ENCODE data around the gene FRRS1. TPM values are rescaled to one million over a fixed set of nuclear protein-coding genes. Genes with fewer than 3 reads are reported as not detected.

Gene FRRS1
- total RNA-seq, 4 donors from 2014 or later: 1.4 to 4.5 (median 2.3) TPM

- Histone ChIP-seq H3K27me3 (no peaks in the 10 kb centered on the region), H3K27ac (no peak overlapping the region), H3K36me3 (peaks cover 0 to 16% of the 10 kb centered on the region in 2 donors), H3K9me3 (no peaks in the 10 kb centered on the region), H3K4me3 (no peak overlapping the region), H3K4me1 (peaks cover 0 to 3% of the 10 kb centered on the region in 2 donors)
- ATAC-seq (peak; percentile 81), DNase-seq (peak; percentile 38 to 61)
- in situ Hi-C loops (cut with MboI; ENCODE audit: low sequenced_read_pairs in 4 of 4): loop anchor here in 3 of 4 donors (5.0 to 25.0 kb wide), 4 partner anchors 245 to 533 kb away; no protein-coding TSS in a partner anchor
- intact Hi-C loops (cut with DNase I; ENCODE audit: low total_unique reads): loop anchor here (1.0 to 10.0 kb wide), 3 partner anchors 183 to 527 kb away; no protein-coding TSS in a partner anchor
- TF ChIP-seq POLR2A (IDR thresholded peaks at IDR 0.05) (no peak), CTCF (IDR thresholded peaks at IDR 0.05 in 4 of 5, conservative IDR thresholded peaks at IDR 0.05 in 1 of 5) (peak; percentile 81 to 95 (median 87))
These were observed 58.8 kb downstream of the FRRS1 start for GRCh38 chr1:99707535-99708142.

GRCh38 chr1:99705385-99705784 lies 61.0 kb downstream of the FRRS1 start:
- no peak for ATAC-seq
- Histone ChIP-seq H3K27ac (no peak overlapping the region), H3K36me3 (peaks cover 0 to 5% of the 10 kb centered on the region in 2 donors), H3K27me3 (no peaks in the 10 kb centered on the region), H3K9me3 (no peaks in the 10 kb centered on the region), H3K4me1 (peaks cover 0 to 3% of the 10 kb centered on the region in 2 donors), H3K4me3 (no peak overlapping the region)
- no peak for TF ChIP-seq POLR2A (IDR thresholded peaks at IDR 0.05)
- TF ChIP-seq CTCF (IDR thresholded peaks at IDR 0.05 in 4 of 5, conservative IDR thresholded peaks at IDR 0.05 in 1 of 5): no peak
- intact Hi-C loops (cut with DNase I; ENCODE audit: low total_unique reads): loop anchor here (5.0 to 10.0 kb wide), 2 partner anchors 181 to 223 kb away; no protein-coding TSS in a partner anchor
- no peak for DNase-seq
- in situ Hi-C loops (cut with MboI; ENCODE audit: low sequenced_read_pairs in 4 of 4): loop anchor here in 3 of 4 donors (5.0 to 25.0 kb wide), 4 partner anchors 243 to 531 kb away; no protein-coding TSS in a partner anchor

GRCh38 chr1:99704356-99704816 lies 62.0 kb downstream of the FRRS1 start:
- in situ Hi-C loops (cut with MboI; ENCODE audit: low sequenced_read_pairs in 4 of 4): loop anchor here (5.0 to 25.0 kb wide), 3 partner anchors 242 to 530 kb away; no protein-coding TSS in a partner anchor
- TF ChIP-seq POLR2A (IDR thresholded peaks at IDR 0.05) (no peak), CTCF (IDR thresholded peaks at IDR 0.05 in 4 of 5, conservative IDR thresholded peaks at IDR 0.05 in 1 of 5) (no peak)
- Histone ChIP-seq H3K36me3 (no peaks in the 10 kb centered on the region), H3K9me3 (no peaks in the 10 kb centered on the region), H3K4me3 (no peak overlapping the region), H3K27me3 (no peaks in the 10 kb centered on the region), H3K27ac (no peak overlapping the region), H3K4me1 (peaks cover 0 to 3% of the 10 kb centered on the region in 2 donors)
- ATAC-seq: no peak
- intact Hi-C loops (cut with DNase I; ENCODE audit: low total_unique reads): loop anchor here (10.0 kb wide), 1 partner anchor 180 kb away; no protein-coding TSS in a partner anchor
- DNase-seq: no peak

GRCh38 chr1:99702221-99702620 lies 64.2 kb downstream of the FRRS1 start:
- no peak for TF ChIP-seq CTCF (IDR thresholded peaks at IDR 0.05 in 4 of 5, conservative IDR thresholded peaks at IDR 0.05 in 1 of 5)
- no peak for TF ChIP-seq POLR2A (IDR thresholded peaks at IDR 0.05)
- no peaks in the 10 kb centered on the region for H3K27me3 ChIP-seq
- DNase-seq (no peak), ATAC-seq (no peak)
- H3K4me3 ChIP-seq: no peak overlapping the region
- in situ Hi-C loops (cut with MboI; ENCODE audit: low sequenced_read_pairs in 4 of 4): loop anchor here (5.0 to 25.0 kb wide), 3 partner anchors 240 to 527 kb away; no protein-coding TSS in a partner anchor
- H3K9me3 ChIP-seq: no peaks in the 10 kb centered on the region
- no peak overlapping the region for H3K27ac ChIP-seq
- H3K36me3 ChIP-seq: no peaks in the 10 kb centered on the region
- intact Hi-C loops (cut with DNase I; ENCODE audit: low total_unique reads): loop anchor here (10.0 kb wide), 1 partner anchor 177 kb away; no protein-coding TSS in a partner anchor
- peaks cover 0 to 1% of the 10 kb centered on the region in 2 donors for H3K4me1 ChIP-seq
